IMR-90 (cell line): ENCODE data around the gene DYNLT2B. TPM values are rescaled to one million over a fixed set of nuclear protein-coding genes. Genes with fewer than 3 reads are reported as not detected.

ENCODE experiments used
- ATAC-seq: fragments of 200-7000 bp; cut with Tn5 transposase; 2 replicates; pipeline ENCODE4 v1.9.1; 2020; ENCODE audit warnings: low read depth, mild to moderate bottlenecking, moderate library complexity
- BruUV-seq: library from RNA; stranded (reverse); fragments of 400-500 nt; replicated peaks from 2 replicates; lab custom pipeline; 2021; lab: Mats Ljungman, UMichigan
- CTCF ChIA-PET: fragments of 300-600 bp; formaldehyde crosslinking; extraction: SDS; loops from one replicate; lab custom pipeline; 2021; ENCODE audit warnings: antibody characterized with exemption; lab: Yijun Ruan, JAX
- POLR2A ChIA-PET: fragments of 300-600 bp; sonication (Branson Sonifier 250); formaldehyde crosslinking; loops from one replicate; lab custom pipeline; 2022; ENCODE audit warnings: antibody characterized with exemption; ENCODE audit not compliant: unreplicated experiment; lab: Charles Lee
- DNase-seq: peaks from one replicate; pipeline ENCODE4 v3.0.0; 2013
- H2AFZ ChIP-seq: replicated peaks from 2 replicates; pipeline ENCODE3; 2013; ENCODE audit warnings: low read length, mild to moderate bottlenecking; ENCODE audit not compliant: poor library complexity
- H2AK5ac ChIP-seq: 2 replicates; pipeline ENCODE4 v1.6.1; 2013; ENCODE audit warnings: low read depth, low read length, inconsistent platforms
- H2AK9ac ChIP-seq: replicated peaks from 2 replicates; pipeline ENCODE3; 2013; ENCODE audit warnings: mild to moderate bottlenecking, low read depth, low read length, moderate library complexity; ENCODE audit not compliant: poor library complexity
- H2BK120ac ChIP-seq: 2 replicates; pipeline ENCODE4 v1.6.1; 2013; ENCODE audit warnings: low read depth, low read length, inconsistent platforms
- H2BK15ac ChIP-seq: 3 replicates; pipeline ENCODE4 v1.6.1; 2013; ENCODE audit warnings: low read depth, low read length, inconsistent platforms
- H2BK20ac ChIP-seq: 2 replicates; pipeline ENCODE4 v1.6.1; 2013; ENCODE audit warnings: low read depth, mild to moderate bottlenecking, inconsistent platforms, low read length, moderate library complexity
- H2BK5ac ChIP-seq: 2 replicates; pipeline ENCODE4 v1.6.1; 2013; ENCODE audit warnings: mild to moderate bottlenecking, low read depth, low read length, inconsistent platforms; ENCODE audit not compliant: poor library complexity, severe bottlenecking
- H3K14ac ChIP-seq: replicated peaks from 2 replicates; pipeline ENCODE4 v1.6.1; 2013; ENCODE audit warnings: low read depth, low read length, inconsistent platforms
- H3K18ac ChIP-seq: 2 replicates; pipeline ENCODE4 v1.6.1; 2013; ENCODE audit warnings: low read depth, low read length, control low read depth
- H3K23ac ChIP-seq: 2 replicates; pipeline ENCODE4 v1.6.1; 2013; ENCODE audit warnings: low read depth, low read length, inconsistent platforms
- H3K27ac ChIP-seq: 2 replicates; pipeline ENCODE4 v1.5.1; 2013; ENCODE audit warnings: mild to moderate bottlenecking, control low read depth, low read length; ENCODE audit not compliant: insufficient read depth
- H3K27me3 ChIP-seq: 2 replicates; pipeline ENCODE4 v1.6.1; 2013; ENCODE audit warnings: low read length; ENCODE audit not compliant: control insufficient read depth, insufficient read depth
- H3K36me3 ChIP-seq: 2 replicates; pipeline ENCODE4 v1.6.1; 2013; ENCODE audit warnings: low read length, mixed read lengths; ENCODE audit not compliant: control insufficient read depth, insufficient read depth
- H3K4ac ChIP-seq: 2 replicates; pipeline ENCODE4 v1.6.1; 2013; ENCODE audit warnings: low read depth, low read length, inconsistent platforms
- H3K4me1 ChIP-seq: 2 replicates; pipeline ENCODE4 v1.6.1; 2013; ENCODE audit warnings: low read length, mixed read lengths; ENCODE audit not compliant: control insufficient read depth, insufficient read depth
- H3K4me2 ChIP-seq: 2 replicates; pipeline ENCODE4 v1.6.1; 2013; ENCODE audit warnings: low read depth, mild to moderate bottlenecking, control low read depth, low read length, moderate library complexity
- H3K4me3 ChIP-seq: 2 replicates; pipeline ENCODE4 v1.5.1; 2013; ENCODE audit warnings: low read depth, mild to moderate bottlenecking, control low read depth, low read length, moderate library complexity; ENCODE audit not compliant: insufficient read depth
- H3K56ac ChIP-seq: 2 replicates; pipeline ENCODE4 v1.6.1; 2013; ENCODE audit warnings: low read length, inconsistent platforms; ENCODE audit not compliant: insufficient read depth; ENCODE audit errors: extremely low read depth
- H3K79me1 ChIP-seq, 2 experiments: 2 replicates each; pipeline ENCODE4 v1.6.1; 2013; ENCODE audit warnings: low read length in 2 of 2, inconsistent platforms in 1 of 2, low read depth in 1 of 2
- H3K9ac ChIP-seq: 2 replicates; pipeline ENCODE4 v1.6.1; 2013; ENCODE audit warnings: low read depth, low read length, control low read depth
- H3K9me1 ChIP-seq: 2 replicates; pipeline ENCODE4 v1.6.1; 2013; ENCODE audit warnings: low read length, inconsistent platforms; ENCODE audit not compliant: insufficient read depth
- H3K9me3 ChIP-seq: 2 replicates; pipeline ENCODE4 v1.6.1; 2013; ENCODE audit warnings: low read length; ENCODE audit not compliant: control insufficient read depth, insufficient read depth
- H4K20me1 ChIP-seq: 2 replicates; pipeline ENCODE4 v1.6.1; 2013; ENCODE audit warnings: low read length, inconsistent platforms; ENCODE audit not compliant: insufficient read depth
- H4K5ac ChIP-seq: 2 replicates; pipeline ENCODE4 v1.6.1; 2013; ENCODE audit warnings: mild to moderate bottlenecking, low read depth, low read length, control low read depth
- H4K8ac ChIP-seq, 2 experiments: 2 replicates each; pipeline ENCODE4 v1.6.1; 2013; ENCODE audit warnings: low read depth in 2 of 2, low read length in 2 of 2, control low read depth in 1 of 2, inconsistent platforms in 1 of 2
- H4K91ac ChIP-seq: 2 replicates; pipeline ENCODE4 v1.6.1; 2013; ENCODE audit warnings: low read depth, low read length, inconsistent platforms; ENCODE audit not compliant: insufficient read depth
- CEBPB ChIP-seq: IDR thresholded peaks from 2 replicates; pipeline ENCODE4 v1.6.1; 2012; ENCODE audit warnings: low read depth, low read length, improper control_type of control experiment
- MAZ ChIP-seq: IDR thresholded peaks from 2 replicates; pipeline ENCODE4 v1.6.1; 2012; ENCODE audit warnings: low read depth, mild to moderate bottlenecking, low read length, improper control_type of control experiment, moderate library complexity, borderline replicate concordance
- WGBS, 2 experiments: methylation state at CpG; one replicate each; pipeline versions ENCODE4 v1.1.5 to v1.1.7; 2013; ENCODE audit warnings: missing lambda C conversion rate in 2 of 2; ENCODE audit not compliant: insufficient read length in 1 of 2; ENCODE audit errors: extremely low coverage in 2 of 2; 5-methylcytosine and 5-hydroxymethylcytosine counted together
- dilution Hi-C: fragments of 300-500 bp; cut with HindIII; formaldehyde crosslinking; loops from one replicate; pipeline ENCODE4 v1.14.3; 2018; ENCODE audit warnings: low sequenced_read_pairs; ENCODE audit not compliant: unreplicated experiment
- in situ Hi-C: fragments of 300-500 bp; cut with MboI; formaldehyde crosslinking; loops from 3 replicates; pipeline ENCODE4 v1.14.3; 2019; ENCODE audit warnings: low sequenced_read_pairs, inconsistent platforms, mixed read lengths
- intact Hi-C: fragments of 100-400 bp; cut with micrococcal nuclease; formaldehyde crosslinking; loops from 2 replicates; pipeline ENCODE4 v1.10.0; 2022
- polyA plus RNA-seq, 3 experiments: library from polyadenylated mRNA; depleted of rRNA; stranded (reverse); fragments of >200 nt; gene quantifications; 2 replicates each; pipeline ENCODE4 v1.2.3, GENCODE V29; 2012; ENCODE audit warnings: low replicate concordance in 1 of 3
- total RNA-seq: library from RNA; depleted of rRNA; stranded (reverse); fragments of >200 nt; gene quantifications from 2 replicates; pipeline ENCODE4 v1.2.3, GENCODE V29; 2012

Gene DYNLT2B
- total and polyA plus RNA-seq, 2 of the 4 experiments (the other 2 are of a cell fraction), result 2.2 to 6.0 TPM

GRCh38 chr3:196275126-196275525 is 42.9 kb downstream of the DYNLT2B start:
- no TSS peak for BruUV-seq
- no peak for DNase-seq
- Histone ChIP-seq H3K9ac (no peak overlapping the region), H3K18ac (no peak overlapping the region), H3K23ac (no peak overlapping the region), H2AFZ (no peak overlapping the region), H3K36me3 (peaks cover 15% of the 10 kb centered on the region), H2BK120ac (no peak overlapping the region), H3K14ac (no peak overlapping the region), H4K20me1 (peaks cover 33% of the 10 kb centered on the region), H3K27ac (no peak overlapping the region), H4K5ac (no peak overlapping the region), H3K79me1 (peaks cover 32 to 68% of the 10 kb centered on the region in 2 experiments), H3K9me3 (no peaks in the 10 kb centered on the region), H2BK20ac (no peak overlapping the region), H2BK15ac (no peak overlapping the region), H3K27me3 (no peaks in the 10 kb centered on the region), H2BK5ac (no peak overlapping the region), H3K4me3 (no peak overlapping the region), H2AK5ac (no peak overlapping the region), H3K4ac (no peak overlapping the region), H4K91ac (no peak overlapping the region), H3K9me1 (peaks cover 11% of the 10 kb centered on the region; the same call in 1 of the 2 replicates), H3K56ac (no peak overlapping the region), H3K4me1 (peaks cover 4% of the 10 kb centered on the region), H2AK9ac (no peak overlapping the region), H4K8ac (no peak overlapping the region), H3K4me2 (no peak overlapping the region)
- intact Hi-C loops (no loop called here), in situ Hi-C loops (no loop called here), dilution Hi-C loops (no loop called here)
- no peak for ATAC-seq
- ChIA-PET CTCF (no interaction called here), POLR2A (no interaction called here)
- no CpG with 5 or more reads among the region's 5 CpGs for WGBS, 2 experiments
- TF ChIP-seq MAZ (no peak), CEBPB (no peak)
